Measurements from ENCODE around the gene TTLL4. TPM values are rescaled to one million over a fixed set of nuclear protein-coding genes. Genes with fewer than 3 reads are reported as not detected.

TTLL4 gene
- total and polyA plus RNA-seq, 2 experiments from 2014 or later, result 53.5 to 77.8 TPM

DNA sequence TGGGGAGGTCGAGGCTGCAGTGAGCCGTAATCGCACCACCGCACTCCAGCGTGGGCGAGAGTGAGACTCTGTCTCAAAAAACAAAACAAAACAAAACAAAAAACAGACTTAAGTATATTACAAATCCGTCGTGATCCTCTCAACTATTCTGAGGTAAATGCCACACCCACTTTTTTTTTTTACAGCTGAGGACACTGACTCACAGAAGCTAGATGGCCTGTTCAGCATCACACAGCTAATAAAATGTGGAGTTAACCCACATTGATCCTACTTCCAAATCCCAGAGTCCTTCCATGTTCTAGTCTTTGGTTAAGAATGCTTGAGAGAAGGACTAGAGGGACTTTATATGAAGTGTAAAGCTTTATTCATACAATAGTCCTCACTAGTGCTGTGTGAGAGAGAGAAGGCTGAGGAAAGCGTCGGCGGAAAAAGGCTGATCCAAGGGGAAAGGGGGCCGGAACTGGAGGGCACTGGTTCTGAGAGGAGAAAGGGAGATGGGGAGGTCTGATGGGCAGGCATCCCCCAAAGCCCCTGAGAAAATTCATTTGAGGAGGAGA, 39.5 kb upstream of the TTLL4 start (continued):
- TF ChIP-seq, protein P1, sequence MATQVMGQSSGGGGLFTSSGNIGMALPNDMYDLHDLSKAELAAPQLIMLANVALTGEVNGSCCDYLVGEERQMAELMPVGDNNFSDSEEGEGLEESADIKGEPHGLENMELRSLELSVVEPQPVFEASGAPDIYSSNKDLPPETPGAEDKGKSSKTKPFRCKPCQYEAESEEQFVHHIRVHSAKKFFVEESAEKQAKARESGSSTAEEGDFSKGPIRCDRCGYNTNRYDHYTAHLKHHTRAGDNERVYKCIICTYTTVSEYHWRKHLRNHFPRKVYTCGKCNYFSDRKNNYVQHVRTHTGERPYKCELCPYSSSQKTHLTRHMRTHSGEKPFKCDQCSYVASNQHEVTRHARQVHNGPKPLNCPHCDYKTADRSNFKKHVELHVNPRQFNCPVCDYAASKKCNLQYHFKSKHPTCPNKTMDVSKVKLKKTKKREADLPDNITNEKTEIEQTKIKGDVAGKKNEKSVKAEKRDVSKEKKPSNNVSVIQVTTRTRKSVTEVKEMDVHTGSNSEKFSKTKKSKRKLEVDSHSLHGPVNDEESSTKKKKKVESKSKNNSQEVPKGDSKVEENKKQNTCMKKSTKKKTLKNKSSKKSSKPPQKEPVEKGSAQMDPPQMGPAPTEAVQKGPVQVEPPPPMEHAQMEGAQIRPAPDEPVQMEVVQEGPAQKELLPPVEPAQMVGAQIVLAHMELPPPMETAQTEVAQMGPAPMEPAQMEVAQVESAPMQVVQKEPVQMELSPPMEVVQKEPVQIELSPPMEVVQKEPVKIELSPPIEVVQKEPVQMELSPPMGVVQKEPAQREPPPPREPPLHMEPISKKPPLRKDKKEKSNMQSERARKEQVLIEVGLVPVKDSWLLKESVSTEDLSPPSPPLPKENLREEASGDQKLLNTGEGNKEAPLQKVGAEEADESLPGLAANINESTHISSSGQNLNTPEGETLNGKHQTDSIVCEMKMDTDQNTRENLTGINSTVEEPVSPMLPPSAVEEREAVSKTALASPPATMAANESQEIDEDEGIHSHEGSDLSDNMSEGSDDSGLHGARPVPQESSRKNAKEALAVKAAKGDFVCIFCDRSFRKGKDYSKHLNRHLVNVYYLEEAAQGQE (IDR thresholded peaks at IDR 0.05; ENCODE audit: unreplicated experiment), result no peak
- TF ChIP-seq EZH2 (IDR thresholded peaks at IDR 0.05; ENCODE audit: low read depth, unreplicated experiment) (no peak), ZNF331 (CRISPR knock-in tag; IDR thresholded peaks at IDR 0.05; ENCODE audit: low read depth) (no peak)

GRCh38 chr2:218671654-218672566, 38.7 kb upstream of the TTLL4 start, which contains the start of the genes RNF25 and STK36:
RNF25 (minus strand) TSS chr2:218672002; CDS start chr2:218671970, 32 bp downstream.
STK36 (plus strand) TSS chr2:218672086; CDS start chr2:218672830, 744 bp downstream.
- Histone ChIP-seq H3K27ac (ENCODE audit: low read depth) (peak within 1 kb of the TSS; percentile 82), H3K36me3 (ENCODE audit: insufficient read depth) (peaks cover 15% of the 10 kb centered on the region), H3F3A (replicated peaks; ENCODE audit: low read depth) (no peaks in the 10 kb centered on the region), H3K4me2 (peak within 1 kb of the TSS; percentile 81), H3K79me2 (replicated peaks; ENCODE audit: insufficient read depth) (peaks cover 28% of the 10 kb centered on the region), H2AFZ (peak within 1 kb of the TSS; percentile 94), H3K4me3 (peak within 1 kb of the TSS; percentile 76), H3K9me2 (ENCODE audit: insufficient read depth) (no peaks in the 10 kb centered on the region), H4K20me1 (replicated peaks; ENCODE audit: insufficient read depth) (0 out of 2 replicates have a peak, but pooled peaks cover 13% of the 10 kb centered on the region), H3K4me1 (ENCODE audit: insufficient read depth) (peaks cover 4% of the 10 kb centered on the region), H3K27me3 (ENCODE audit: insufficient read depth) (no peaks in the 10 kb centered on the region)
- peaks cover 23% of the 10 kb centered on the region for H3K36me3 Mint-ChIP-seq (ENCODE audit: low read depth)
- peaks cover 8% of the 10 kb centered on the region for H3K27me3 Mint-ChIP-seq (ENCODE audit: insufficient read depth, low read depth, poor library complexity)
- DNase-seq (ENCODE audit: low spot score) (peak; percentile 98), ATAC-seq (peak; percentile 98)
- no peaks in the 10 kb centered on the region for H3K9me3 Mint-ChIP-seq
- H3K4me1 Mint-ChIP-seq, result peaks cover 4% of the 10 kb centered on the region; the same call in 2 of the 3 replicates
- H3K4me3 Mint-ChIP-seq, result peak within 1 kb of the TSS; percentile 95
- H3K27ac Mint-ChIP-seq, result peak within 1 kb of the TSS; percentile 98
- TF ChIP-seq POLR2AphosphoS5 (IDR thresholded peaks at IDR 0.05; ENCODE audit: low read depth), result peak; percentile 91
- TF ChIP-seq, protein P2, sequence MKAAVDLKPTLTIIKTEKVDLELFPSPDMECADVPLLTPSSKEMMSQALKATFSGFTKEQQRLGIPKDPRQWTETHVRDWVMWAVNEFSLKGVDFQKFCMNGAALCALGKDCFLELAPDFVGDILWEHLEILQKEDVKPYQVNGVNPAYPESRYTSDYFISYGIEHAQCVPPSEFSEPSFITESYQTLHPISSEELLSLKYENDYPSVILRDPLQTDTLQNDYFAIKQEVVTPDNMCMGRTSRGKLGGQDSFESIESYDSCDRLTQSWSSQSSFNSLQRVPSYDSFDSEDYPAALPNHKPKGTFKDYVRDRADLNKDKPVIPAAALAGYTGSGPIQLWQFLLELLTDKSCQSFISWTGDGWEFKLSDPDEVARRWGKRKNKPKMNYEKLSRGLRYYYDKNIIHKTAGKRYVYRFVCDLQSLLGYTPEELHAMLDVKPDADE (IDR thresholded peaks at IDR 0.05), result peak; percentile 63; the same call in 1 of the 2 replicates
- no peak for TF ChIP-seq EZH2phosphoT487 (IDR thresholded peaks at IDR 0.05; ENCODE audit: unreplicated experiment)
- TF ChIP-seq CTCF (conservative IDR thresholded peaks at IDR 0.05; ENCODE audit: low read depth in 2 of 2), result no peak

Measured in GM23338 (cell line).